Epithelial cell of esophagus (primary cell): Measurements from ENCODE around the gene TPPP3.
A peak's percentile ranks its signal among the peaks of the same experiment; 100 is the strongest.

Experiments used
- DNase-seq: peaks from one replicate; pipeline ENCODE4 v3.0.0; 2010; ENCODE audit warnings: low read depth
- H3K4me3 ChIP-seq: 2 replicates; pipeline ENCODE4 v1.5.1; 2011; ENCODE audit warnings: mild to moderate bottlenecking, low read length, control low read depth
- CTCF ChIP-seq: IDR thresholded peaks from 2 replicates; pipeline ENCODE4 v1.5.1; 2011; ENCODE audit warnings: low read depth, mild to moderate bottlenecking, low read length, control low read depth, inconsistent platforms; ENCODE audit not compliant: insufficient read depth; ENCODE audit errors: missing control alignments

Gene TPPP3

GRCh38 chr16:67398546-67399217 is 5.4 kb upstream of the TPPP3 start:
- no peak overlapping the region for H3K4me3 ChIP-seq
- no peak for DNase-seq
- no peak for TF ChIP-seq CTCF

- TF ChIP-seq CTCF, result peak; percentile 53
- peak; percentile 70 for DNase-seq
- H3K4me3 ChIP-seq, result no peak overlapping the region
These were observed 4.7 kb upstream of the TPPP3 start for GRCh38 chr16:67397812-67398545.

GRCh38 chr16:67397036-67397801 is 3.9 kb upstream of the TPPP3 start:
- no peak for TF ChIP-seq CTCF
- H3K4me3 ChIP-seq, result no peak overlapping the region
- no peak for DNase-seq

GRCh38 chr16:67396159-67397035 is 3.1 kb upstream of the TPPP3 start:
- no peak overlapping the region for H3K4me3 ChIP-seq
- no peak for TF ChIP-seq CTCF
- DNase-seq, result peak; percentile 87

GRCh38 chr16:67395458-67396158 is 2.3 kb upstream of the TPPP3 start:
- no peak for TF ChIP-seq CTCF
- H3K4me3 ChIP-seq, result no peak overlapping the region
- DNase-seq, result peak; percentile 32

GRCh38 chr16:67395105-67395457 is 1.8 kb upstream of the TPPP3 start:
- no peak overlapping the region for H3K4me3 ChIP-seq
- no peak for DNase-seq
- TF ChIP-seq CTCF, result no peak
